Esophagus mucosa (tissue), 1 donor: ENCODE data around the gene KCNQ1. TPM values are rescaled to one million over a fixed set of nuclear protein-coding genes. Genes with fewer than 3 reads are reported as not detected.

Source experiments
- ATAC-seq: fragments of 200-7000 bp; cut with Tn5 transposase; one replicate; pipeline ENCODE4 v1.9.1; 2020
- total RNA-seq: library from RNA; stranded (reverse); gene quantifications from one replicate; pipeline ENCODE4 v1.2.4, GENCODE V29; 2023
- donor health status: DM: yes; HTN: yes; CAD: no.

The KCNQ1 gene
- total RNA-seq, 1 donor from 2014 or later, result 1.6 TPM

DNA sequence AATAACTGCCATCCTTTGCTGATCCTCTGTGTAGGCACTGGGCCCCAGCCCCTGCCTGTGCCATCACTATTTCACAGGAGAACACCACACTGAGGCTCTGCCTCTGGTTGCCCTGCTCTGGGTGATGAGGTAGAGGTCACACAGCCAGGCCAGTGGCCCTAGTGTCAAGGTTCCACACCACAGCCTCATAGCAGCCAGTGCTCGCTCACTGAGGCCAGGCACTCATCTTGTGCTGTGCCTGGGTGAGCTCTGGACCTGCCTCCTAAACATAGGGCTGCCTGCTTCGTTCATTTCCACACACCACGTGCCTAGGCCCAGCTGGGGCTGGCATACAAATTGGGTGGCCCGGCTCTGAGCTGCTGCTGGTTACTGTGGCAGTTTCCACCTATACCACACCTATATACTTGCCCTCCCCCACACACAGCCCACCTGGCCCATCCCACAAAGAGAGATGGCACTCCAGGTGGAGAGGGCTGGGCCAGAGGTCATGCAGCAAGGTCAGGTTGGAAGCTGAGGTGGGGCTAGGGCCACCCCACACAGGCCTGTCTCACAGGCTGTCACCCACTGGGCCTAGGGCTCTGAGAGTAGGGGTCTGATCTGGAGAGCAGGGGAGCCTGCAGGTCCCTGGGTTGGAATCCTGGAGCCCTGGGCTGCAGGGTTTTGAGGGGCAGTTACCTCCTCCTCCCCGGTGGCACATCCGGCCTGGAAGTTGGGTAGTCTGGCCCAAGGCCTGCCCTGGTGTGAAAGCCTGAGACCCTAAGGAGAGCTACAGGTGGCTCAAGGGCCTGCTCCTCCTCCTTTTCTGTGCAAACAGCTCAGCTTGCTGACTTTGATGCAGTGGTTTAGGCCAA is 243.8 kb downstream of the KCNQ1 start:
- ATAC-seq, result no peak

DNA sequence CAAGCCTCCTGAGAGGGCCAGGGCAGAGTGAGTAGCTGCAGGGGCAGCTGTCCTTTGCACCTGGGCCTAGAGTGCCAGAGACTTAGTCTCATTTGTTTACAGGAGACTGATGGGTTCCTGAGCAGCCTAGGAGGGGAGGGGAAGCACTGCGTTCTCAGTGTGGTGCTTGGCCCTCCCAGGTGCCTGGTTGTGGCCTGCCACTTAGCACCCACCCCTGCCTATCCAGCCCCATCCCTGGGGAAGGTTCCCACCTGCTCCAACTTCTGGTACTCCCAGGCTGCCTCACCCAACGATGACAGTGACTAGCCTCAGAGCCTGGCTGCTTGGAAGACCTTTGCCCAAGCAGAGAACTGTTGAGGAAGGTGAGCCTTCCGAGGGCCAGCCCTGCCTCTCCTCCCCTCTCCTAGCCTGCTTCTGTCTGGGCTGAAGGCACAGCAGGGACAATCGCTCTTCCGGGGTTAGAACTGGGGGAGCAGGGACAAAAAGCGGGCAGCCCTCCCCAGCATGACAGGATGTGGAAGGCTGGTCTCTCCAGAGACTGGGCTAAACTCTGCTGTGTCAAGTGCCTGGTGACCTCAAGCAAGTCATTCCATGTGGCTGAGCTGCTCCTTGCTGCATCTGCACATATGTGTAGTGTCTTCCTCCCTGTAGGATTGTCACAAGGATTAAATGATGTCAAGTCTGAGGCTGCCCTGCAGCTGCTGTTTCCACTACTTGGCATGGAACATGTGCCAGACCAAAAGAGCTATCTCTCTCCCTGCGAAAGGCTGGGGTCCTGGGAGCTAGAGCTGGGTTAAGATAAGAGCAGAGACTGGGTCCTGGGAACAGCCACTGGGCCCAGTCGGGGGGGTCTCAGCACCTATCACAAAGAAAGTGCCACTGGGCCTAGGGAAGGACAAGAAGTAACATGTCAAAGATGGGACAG is 245.1 kb downstream of the KCNQ1 start:
- no peak for ATAC-seq

DNA sequence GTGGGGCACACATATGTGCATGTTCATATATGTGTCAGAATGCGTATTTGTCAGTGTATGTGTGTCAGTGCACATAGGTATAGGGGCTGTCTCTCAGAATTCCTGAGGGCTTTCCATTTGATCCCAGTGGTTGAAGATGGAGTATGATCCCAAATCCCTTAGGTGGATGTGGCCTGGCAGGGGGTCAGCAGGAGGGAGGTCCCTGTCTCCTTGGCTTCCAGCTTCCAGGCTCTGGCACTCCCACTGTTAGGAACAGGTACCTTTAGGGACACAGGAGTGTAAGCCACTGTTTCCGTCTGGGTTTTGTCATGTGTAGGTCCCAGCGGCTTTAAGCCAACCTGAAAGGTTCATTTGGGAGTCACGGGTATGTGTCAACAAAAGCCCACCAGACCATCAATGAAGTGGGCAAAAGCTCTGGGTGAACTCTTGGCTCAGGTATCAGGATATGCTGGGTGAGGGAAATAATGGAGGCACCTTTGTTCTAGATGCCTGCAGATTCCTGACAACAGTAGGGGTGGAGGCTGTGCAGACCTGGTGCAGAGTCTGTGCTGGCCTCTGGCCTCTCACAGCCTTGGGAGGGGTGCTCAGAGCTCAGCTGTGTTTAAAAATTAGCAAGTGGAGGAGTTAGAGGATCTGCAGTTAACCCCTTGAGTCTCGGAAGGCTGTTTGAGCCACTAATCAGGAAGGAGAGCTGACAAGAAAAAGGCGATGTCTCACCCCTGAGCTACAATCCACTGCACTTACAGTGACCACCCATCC is 246.0 kb downstream of the KCNQ1 start:
- ATAC-seq, result no peak

DNA sequence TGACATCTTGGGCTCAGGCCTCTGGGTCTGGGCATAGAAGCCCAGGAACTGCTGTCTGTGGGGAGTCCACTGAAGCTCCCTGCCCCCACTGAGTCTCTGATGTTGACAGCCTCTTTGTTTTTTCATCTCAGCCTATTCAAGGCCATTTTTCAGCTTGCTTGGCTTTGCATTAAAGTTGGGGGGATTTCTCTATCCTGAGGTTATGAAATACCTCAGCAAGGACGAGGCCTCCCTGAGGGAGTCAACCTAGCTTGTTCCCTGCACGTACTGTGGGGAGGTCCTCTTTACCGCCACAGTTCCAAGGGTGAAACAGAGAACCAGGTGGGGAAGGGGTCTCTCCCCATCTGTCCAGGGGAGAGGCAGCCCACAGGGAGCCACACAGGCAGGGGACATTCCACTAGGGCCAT is 246.6 kb downstream of the KCNQ1 start:
- ATAC-seq, result no peak

DNA sequence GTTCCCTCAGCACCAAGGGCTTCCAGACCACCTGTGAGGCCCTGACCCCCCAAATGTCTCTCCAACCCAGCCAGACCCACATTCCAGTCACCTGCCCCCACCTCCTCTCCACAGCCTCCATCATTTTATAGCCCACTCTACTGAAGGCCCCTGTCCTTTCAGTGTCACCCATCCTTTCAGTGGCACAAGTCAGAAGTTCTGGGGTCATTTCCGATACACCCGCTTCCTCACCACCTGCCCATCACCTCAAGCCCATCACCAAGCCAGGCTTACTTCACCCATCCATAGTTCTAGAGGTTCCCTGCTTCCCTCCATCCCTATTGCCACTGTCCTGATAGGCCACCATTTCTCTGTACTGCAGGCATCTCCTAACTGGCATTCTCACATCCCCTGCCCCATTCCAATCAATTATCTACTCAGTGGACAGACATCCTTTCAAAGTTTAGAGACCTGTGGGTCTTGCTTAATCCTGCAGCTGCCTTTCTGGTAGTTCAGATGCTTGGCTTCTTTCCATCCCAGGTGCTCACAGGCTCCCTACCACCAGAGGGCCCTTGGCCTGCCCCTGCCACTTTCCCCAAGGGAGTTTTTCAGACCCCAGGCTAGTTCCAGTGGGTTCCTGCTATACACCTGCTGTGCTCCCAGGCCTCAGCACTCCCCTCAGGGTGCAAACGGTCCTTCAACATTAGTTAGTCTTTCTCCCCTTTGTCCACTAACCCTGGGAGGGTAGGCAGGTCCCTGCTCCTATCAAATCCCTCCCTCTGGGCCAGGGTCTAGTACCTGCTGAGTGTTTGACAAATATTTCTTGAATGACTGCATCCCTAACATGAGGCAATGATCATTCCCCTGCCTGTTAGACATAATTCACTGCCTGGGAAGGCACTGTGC is 247.4 kb downstream of the KCNQ1 start:
- no peak for ATAC-seq

DNA sequence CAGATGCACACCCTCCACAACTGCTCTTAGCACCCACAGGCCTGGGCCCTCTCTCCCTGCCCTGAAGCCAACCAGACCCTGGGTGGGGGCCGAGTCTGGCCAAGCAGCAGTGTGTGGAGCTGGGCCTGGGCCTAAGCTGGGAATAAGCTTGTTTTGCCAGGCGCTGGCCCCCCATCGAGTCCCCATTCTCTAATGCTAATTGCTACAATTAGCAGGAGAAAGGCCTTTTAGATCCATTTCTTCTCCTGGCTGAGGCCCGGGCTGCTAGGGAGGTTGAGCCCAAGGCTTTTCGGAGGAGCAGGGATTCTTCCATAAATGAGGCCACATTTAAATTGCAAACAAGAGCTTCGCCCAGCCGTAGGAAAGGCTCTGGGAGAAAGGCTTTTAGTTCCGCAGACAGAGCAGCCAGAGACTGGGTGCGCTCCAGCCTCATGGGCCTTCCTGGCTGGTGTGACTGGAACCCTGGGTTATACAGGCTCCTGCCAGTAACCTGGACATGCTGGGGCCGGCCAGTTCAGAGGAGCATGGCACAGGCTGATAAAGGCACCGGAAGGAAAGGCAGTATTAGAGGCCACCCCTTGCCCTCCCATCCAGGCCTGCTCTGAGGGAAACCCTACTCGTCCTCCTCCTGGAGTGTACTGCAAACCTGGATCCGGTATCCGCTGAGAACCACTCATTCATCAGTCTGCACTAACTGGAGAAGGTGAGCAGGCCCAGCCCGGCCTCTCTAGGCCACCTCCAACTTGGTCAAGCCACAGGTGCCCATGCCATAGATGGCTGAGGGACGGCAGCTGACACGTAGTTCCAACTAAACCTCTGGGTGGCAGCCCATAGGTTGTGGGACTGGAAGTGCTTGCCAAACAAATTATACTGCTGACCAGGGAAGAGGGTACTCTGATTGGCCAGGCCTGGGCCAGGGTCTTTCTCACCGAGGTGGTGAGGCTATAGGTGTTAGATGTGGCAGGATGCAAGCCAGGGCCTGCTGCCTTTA is 248.8 kb downstream of the KCNQ1 start:
- ATAC-seq, result no peak

DNA sequence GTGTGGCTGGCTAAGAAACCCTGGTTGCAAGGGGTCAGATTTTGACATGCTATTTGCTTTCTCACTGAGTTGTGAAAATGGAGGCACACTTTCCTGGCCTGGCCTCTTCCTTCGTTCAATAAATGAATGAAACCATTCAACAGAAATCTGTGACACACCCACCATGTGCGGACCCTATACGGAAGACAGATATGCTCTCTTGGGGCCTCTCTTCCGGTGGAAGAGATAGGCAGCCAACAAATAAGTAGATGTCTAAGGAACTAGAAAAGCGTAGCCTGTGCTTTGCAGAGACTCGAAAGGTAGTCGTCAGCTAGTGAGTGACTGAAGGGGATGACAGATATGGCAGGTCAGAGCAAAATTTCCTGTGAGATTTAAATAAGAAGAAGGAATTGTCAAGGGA is 249.7 kb downstream of the KCNQ1 start:
- no peak for ATAC-seq

DNA sequence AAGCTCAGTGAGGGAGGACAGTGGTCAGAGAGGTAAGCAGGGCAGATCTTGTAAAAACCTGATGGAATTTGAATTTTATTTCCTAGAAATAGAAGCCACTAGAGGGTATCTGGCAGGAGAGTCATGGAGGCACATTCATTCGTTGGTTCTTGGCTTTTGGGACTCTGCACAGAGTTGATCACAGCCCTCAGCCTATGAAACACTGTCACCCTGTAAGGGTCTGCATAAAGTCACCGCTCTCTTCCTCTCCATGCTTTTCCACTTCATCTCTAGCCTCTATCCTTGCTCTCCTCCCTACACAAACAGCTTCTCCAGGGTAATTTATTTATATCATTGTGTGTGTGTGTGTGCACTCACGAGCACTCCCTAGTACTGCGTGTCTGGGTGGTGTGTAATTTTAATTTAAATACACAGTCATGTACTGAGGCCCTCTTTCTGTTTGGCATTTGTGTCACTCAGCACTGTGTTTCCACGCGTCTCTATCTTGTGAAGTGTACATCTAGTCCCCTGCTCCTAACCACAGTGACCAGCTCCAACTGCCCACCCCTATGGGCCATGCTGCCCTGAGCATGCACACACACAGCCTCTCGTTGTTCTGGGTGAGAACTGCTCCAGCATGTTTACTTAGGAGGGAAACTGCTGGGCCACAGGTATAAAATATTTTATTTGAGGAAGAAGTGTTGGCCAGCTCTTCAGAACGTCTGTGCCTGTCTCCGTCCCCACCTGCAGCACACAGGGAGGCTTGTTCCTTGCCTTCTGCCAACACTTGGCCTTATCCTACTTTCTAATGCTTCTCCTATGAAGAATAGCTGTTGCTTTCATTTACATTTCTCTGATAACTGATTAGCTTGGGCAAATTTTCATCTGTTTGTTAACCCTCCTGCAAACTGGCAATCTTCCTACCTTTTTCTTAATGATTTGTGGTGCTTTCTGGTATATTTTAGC is 250.5 kb downstream of the KCNQ1 start:
- no peak for ATAC-seq

DNA sequence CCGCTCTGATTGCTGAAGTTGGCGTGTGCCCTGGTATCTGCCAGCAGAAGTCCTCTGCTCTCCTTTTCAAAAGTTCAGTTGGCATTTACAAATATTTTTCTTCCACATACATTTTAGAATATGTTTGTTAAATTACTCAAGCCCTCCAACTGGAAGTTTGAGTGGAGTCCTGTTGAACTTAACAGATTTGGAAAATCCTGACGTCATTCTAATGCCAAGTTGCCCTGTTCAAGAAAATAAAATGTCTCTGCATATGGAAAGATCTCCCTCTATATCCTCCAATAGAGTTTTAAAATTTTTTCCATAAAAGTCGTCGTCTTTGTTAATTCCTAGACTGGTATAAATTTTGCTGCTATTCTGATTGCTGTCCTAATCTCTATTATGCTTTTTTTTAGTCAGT is 251.6 kb downstream of the KCNQ1 start:
- ATAC-seq, result no peak

DNA sequence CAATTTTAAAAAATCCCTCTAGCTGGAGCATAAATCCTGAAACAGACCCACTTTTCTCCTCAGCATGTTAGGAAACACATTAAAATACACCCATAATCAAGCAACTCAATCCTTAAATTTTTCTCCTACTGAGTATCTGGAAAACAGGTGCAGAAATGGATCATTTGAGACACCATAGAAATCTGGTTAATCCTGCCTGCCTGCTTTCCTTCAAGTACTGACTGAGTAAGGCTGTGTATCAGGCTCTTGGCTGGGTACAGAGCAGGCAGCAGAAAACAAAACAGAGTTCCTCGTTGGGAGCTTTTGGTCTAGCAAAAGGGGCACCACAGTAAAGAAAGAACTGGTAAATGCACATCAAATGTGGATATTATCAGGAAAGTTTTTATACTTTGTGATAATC is 253.1 kb downstream of the KCNQ1 start:
- ATAC-seq, result no peak

DNA sequence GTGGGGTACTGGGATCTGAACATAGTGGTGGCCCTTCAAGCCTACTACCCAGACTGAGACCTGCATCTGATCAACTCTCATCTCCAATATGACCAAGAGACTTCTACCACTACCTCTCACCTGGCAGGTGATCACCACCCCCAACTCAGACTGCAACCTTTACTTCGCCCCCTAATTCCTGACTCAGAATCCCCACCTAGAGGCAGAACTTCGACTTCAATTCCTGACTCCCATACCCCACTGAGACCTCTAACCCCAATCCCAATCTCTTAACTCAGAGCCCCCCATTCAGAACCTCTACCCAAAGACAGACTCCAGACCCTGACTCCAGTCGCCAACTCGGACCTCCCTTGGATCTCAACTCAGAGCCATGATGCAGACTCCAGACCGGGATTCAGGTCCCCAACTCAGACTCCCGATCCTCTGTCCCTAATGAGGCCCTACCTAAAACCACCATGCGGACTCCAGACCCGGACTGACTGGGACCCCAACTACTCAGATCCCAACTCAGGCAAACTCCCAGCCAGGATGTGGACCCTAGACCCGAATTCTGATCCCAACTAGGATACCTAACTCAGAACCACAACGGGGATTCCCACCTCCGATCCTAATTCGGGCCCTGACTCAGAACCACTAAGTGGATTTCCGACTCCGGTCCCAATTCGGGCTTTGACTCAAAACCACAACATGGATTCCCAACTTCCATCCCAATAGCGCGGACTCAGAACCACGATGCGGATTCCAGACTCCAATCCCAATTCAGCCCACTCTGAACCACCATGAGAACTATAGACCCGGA is 253.8 kb downstream of the KCNQ1 start:
- ATAC-seq, result no peak

DNA sequence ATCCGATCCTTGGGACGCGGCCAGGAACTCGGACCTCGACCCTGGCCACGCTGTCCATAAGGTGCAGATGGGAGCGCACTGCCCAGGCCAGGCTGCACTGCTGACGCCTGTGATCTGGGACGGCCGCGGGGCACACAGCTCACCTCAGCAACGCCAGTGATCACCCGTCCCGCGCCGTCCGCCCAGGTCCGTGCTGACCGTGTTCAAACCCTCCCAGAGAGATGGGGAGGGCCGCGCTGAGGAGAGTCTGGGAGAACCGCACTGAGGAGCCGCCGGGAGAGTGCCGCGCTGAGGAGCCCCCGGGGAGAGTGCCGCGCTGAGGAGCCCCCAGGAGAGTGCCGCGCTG is 254.3 kb downstream of the KCNQ1 start:
- ATAC-seq, result peak; percentile 40

DNA sequence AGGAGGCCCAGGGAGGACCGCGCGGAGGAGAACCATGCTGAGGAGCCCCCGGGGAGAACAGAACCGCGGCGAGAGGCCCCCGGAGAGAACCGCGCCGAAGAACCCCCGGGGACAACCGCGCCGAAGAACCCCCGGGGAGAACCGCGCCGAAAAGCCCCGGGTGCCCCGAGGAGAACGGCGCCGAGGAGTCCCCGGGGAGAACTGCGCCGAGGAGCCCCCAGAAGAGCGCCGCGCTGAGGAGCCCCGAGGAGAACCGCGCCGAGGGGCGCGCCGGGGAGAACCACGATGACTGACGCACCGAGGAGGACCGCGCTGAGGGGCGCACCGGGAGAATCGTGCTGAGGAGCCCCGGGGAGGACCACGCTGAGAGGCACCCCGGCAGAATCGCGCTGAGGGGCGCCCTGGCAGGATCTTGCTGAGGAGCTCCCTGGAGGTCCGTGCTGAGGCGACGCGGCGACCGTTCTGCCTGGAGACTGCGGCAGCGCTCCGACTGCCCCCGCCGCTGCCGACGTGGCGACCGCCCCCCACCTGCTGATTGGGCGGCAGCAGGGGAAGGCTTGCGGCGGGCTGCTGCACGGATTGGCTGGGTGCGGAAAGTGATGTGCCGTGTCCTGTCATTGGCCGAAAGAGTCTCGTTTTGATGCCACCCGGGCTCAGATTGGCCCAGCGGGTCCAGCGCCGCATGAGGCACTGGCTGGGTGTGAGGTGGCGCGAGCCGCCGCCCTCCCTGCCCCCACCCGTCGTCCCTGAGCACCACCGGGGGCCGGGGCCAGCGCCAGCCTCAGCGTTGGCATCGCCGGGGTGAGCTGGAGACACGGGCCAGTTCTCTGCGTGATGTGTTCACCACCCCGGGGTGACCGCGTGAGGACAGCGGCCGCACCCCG is 255.0 kb downstream of the KCNQ1 start, which contains the start of gene KCNQ1OT1:
KCNQ1OT1 (minus strand) TSS at position 464 of the 884 bp plus-strand sequence.
- ATAC-seq, result peak; percentile 96

DNA sequence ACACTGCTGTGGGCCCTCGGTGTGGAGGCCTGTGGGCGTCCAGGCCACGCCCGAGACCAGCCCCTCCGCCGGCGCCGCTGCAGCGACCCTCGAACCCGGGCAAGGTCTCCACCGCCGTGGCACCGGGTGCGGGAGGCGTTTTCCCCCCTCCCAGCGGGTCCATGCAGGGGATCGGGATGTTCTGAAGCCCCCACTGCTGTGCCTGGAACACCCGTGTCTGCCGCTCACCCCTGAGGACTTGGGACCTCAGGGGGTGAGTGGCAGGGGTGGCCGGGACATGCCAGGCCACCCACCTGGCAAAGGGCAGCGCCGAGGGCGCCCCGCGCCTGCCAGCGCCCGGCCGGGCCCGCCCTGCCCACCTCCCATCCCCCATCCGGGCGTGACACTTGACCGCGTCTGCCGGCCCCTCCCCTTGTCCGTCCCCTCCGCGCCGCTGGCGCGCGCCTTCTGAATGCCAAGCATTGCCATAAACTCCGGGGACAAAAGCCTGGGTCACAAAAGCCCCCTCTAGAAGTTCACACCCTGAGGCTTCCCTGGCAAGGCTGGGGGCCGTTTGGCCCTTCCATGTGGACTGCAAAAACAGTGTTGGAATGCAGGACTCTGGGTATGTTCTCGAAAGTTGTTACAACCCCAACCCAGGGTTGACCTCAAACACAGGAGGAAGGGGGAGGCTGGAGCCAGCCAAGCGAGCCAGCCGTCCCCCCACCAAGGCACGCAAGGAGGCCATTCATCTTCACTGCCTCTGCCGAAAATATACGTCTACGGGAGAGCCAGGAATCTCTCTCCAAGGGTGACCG is 255.8 kb downstream of the KCNQ1 start:
- ATAC-seq, result peak; percentile 57

DNA sequence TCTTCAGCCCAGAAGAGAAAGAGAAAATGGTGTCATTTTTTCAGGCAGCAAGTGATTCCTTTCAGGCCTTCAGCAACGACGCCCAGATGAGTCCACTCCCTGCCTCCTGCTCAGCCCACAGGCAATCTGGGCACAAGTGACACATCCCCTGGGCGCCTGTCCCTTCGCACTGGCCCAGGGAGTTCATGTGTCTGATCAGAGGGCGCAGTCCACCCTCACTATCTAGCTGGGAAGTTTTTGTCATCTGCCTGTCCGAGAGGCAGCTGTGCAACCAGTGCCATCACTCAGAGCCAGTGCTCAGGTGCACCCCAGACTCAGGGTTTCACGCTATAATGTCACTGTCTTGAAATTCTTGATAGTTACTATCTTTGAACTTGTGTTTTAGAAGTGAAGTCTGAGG is 256.4 kb downstream of the KCNQ1 start:
- no peak for ATAC-seq

DNA sequence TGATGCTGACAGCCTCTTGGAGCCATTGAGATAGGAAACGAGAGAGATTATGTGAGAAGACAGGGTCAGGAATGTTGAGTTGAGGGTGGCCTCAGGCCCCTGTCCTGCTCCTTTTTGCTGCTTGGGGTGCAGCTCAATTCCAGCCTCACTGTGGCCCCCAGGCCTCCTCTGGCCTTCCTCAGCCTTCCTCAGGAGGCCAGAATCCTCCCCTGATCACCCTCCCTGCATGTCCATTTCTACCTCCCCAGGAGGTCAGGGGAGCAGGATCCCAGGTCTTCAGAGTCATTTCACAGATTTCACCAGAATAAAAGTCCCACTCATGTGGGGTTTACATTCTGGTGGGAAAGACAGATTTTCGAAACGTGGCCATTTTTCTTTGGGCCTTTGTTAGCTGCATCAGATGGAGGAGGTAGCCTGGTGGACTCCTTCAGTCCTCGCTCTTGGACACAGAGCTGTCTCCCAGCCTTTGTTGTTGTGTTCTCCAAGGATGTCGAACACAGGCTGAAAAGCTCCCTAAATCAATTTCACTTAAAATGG is 257.2 kb downstream of the KCNQ1 start:
- ATAC-seq, result no peak
